K562 (cell line): ENCODE measurements around the gene PHYHIPL.

Experiments
- ATF2 ChIP-seq: sonication (generic); formaldehyde crosslinking; IDR thresholded peaks from 2 replicates; pipeline ENCODE4 v1.8.1; 2022; ENCODE audit warnings: missing genetic modification reagents
- CTCF ChIP-seq, 3 experiments: IDR thresholded peaks in 2 of 3; conservative IDR thresholded peaks in 1 of 3; 2 replicates each; pipeline ENCODE4 v1.5.1; 2011 to 2012; ENCODE audit warnings: low read length in 3 of 3, mild to moderate bottlenecking in 3 of 3, control low read depth in 2 of 3, improper control_type of control experiment in 1 of 3, inconsistent platforms in 1 of 3, low read depth in 1 of 3, mixed read lengths in 1 of 3, moderate library complexity in 1 of 3; ENCODE audit not compliant: insufficient read depth in 2 of 3
- GTF2F1 ChIP-seq: IDR thresholded peaks from 2 replicates; pipeline ENCODE4 v1.6.1; 2011; ENCODE audit warnings: low read depth, low read length, improper control_type of control experiment
- MAZ ChIP-seq, 2 experiments: fragments of 450-650 bp in 1 of 2; sonication (generic) in 1 of 2; formaldehyde crosslinking; IDR thresholded peaks in 1 of 2; conservative IDR thresholded peaks in 1 of 2; 2 replicates each; pipeline versions ENCODE4 v1.4.0 to v1.5.0; 2020; ENCODE audit warnings: mild to moderate bottlenecking in 1 of 2, missing genetic modification reagents in 1 of 2
- TEAD2 ChIP-seq: fragments of 450-650 bp; IDR thresholded peaks from 2 replicates; pipeline ENCODE4 v1.6.1; 2016; ENCODE audit warnings: missing genetic modification characterization, control low read depth, missing compliant biosample characterization
- THRAP3 ChIP-seq: fragments of 450-650 bp; IDR thresholded peaks from 2 replicates; pipeline ENCODE4 v1.6.1; 2016; ENCODE audit warnings: mild to moderate bottlenecking, inconsistent platforms, borderline replicate concordance
- YY1 ChIP-seq, 3 experiments: IDR thresholded peaks; 2 replicates each; pipeline ENCODE4 v1.6.1; 2011; ENCODE audit warnings: low read length in 2 of 3, mild to moderate bottlenecking in 2 of 3, moderate library complexity in 2 of 3, borderline replicate concordance in 1 of 3, control low read depth in 1 of 3, low read depth in 1 of 3; ENCODE audit not compliant: insufficient read depth in 3 of 3, insufficient replicate concordance in 2 of 3, control insufficient read depth in 1 of 3, insufficient read length in 1 of 3; ENCODE audit errors: extremely low read depth in 1 of 3
- ZBTB11 ChIP-seq, 3 experiments: fragments of 200-800 bp in 1 of 3; fragments of 250-450 bp in 1 of 3; fragments of 450-650 bp in 1 of 3; sonication (Bioruptor Pico) in 1 of 3; sonication (Bioruptor generic) in 1 of 3; formaldehyde crosslinking in 1 of 3; IDR thresholded peaks; 2 replicates each; pipeline versions ENCODE4 v1.6.1 to v1.8.0; 2016 to 2022; ENCODE audit warnings: mild to moderate bottlenecking in 2 of 3, missing genetic modification characterization in 2 of 3, missing compliant biosample characterization in 1 of 3, moderate library complexity in 1 of 3
- ZBTB43 ChIP-seq: sonication (generic); formaldehyde crosslinking; IDR thresholded peaks from 2 replicates; pipeline ENCODE4 v1.8.0; 2023; ENCODE audit warnings: mild to moderate bottlenecking, missing genetic modification reagents
- ZNF436 ChIP-seq: fragments of 250-450, 450-650 bp; sonication (Bioruptor Pico); formaldehyde crosslinking; IDR thresholded peaks from 2 replicates; pipeline ENCODE4 v1.7.0; 2020; ENCODE audit warnings: mild to moderate bottlenecking
- ZNF609 ChIP-seq: sonication (generic); formaldehyde crosslinking; IDR thresholded peaks from 2 replicates; pipeline ENCODE4 v1.8.1; 2023; ENCODE audit warnings: missing genetic modification reagents, mild to moderate bottlenecking, borderline replicate concordance
- ZNF76 ChIP-seq: fragments of 250-450 bp; sonication (Bioruptor Pico); IDR thresholded peaks from 2 replicates; pipeline ENCODE4 v1.4.0; 2020; ENCODE audit warnings: mild to moderate bottlenecking, moderate library complexity, borderline replicate concordance

- no peak for TF ChIP-seq CTCF (IDR thresholded peaks at IDR 0.05 in 2 of 3, conservative IDR thresholded peaks at IDR 0.05 in 1 of 3; ENCODE audit: insufficient read depth in 2 of 3, low read depth in 1 of 3, low read length in 3 of 3)
- TF ChIP-seq ATF2, result no peak
- TF ChIP-seq YY1 (IDR thresholded peaks at IDR 0.05; ENCODE audit: borderline replicate concordance in 1 of 3, control insufficient read depth in 1 of 3, extremely low read depth in 1 of 3, insufficient read depth in 3 of 3, insufficient read length in 1 of 3, insufficient replicate concordance in 2 of 3, low read depth in 1 of 3, low read length in 2 of 3), result no peak
- TF ChIP-seq ZBTB11 (CRISPR knock-in tag; IDR thresholded peaks at IDR 0.05), result no peak
- no peak for TF ChIP-seq THRAP3
- TF ChIP-seq GTF2F1, result no peak
- TF ChIP-seq ZNF609, result no peak
- no peak for TF ChIP-seq MAZ (CRISPR knock-in tag; conservative IDR thresholded peaks at IDR 0.05 in 1 of 2, IDR thresholded peaks at IDR 0.05 in 1 of 2)
- TF ChIP-seq ZBTB43 (CRISPR knock-in tag), result no peak
- TF ChIP-seq ZNF436 (CRISPR knock-in tag), result no peak
- TF ChIP-seq TEAD2 (tag), result no peak
- no peak for TF ChIP-seq ZNF76 (CRISPR knock-in tag)
Measured at GRCh38 chr10:59190332-59190731, 13.9 kb downstream of the PHYHIPL start.
